ENCODE measurements around the gene CHSY3.

CHSY3 gene

GRCh38 chr5:130096483-130096882, 192.2 kb downstream of the CHSY3 start:
- no peak for DNase-seq (ENCODE audit: low spot score)

GRCh38 chr5:130099008-130099407, 194.7 kb downstream of the CHSY3 start:
- DNase-seq (ENCODE audit: low spot score): no peak

- DNase-seq (ENCODE audit: low spot score): no peak
These were observed 198.1 kb downstream of the CHSY3 start for GRCh38 chr5:130102375-130102774.

- no peak for DNase-seq (ENCODE audit: low spot score)
These were observed 198.7 kb downstream of the CHSY3 start for GRCh38 chr5:130102960-130103359.

- DNase-seq (ENCODE audit: low spot score): no peak
These were observed 200.8 kb downstream of the CHSY3 start for GRCh38 chr5:130104895-130105688.

GRCh38 chr5:130106480-130106879, 202.2 kb downstream of the CHSY3 start:
- DNase-seq (ENCODE audit: low spot score): no peak

GRCh38 chr5:130109152-130109551, 204.9 kb downstream of the CHSY3 start:
- DNase-seq (ENCODE audit: low spot score): peak; percentile 29

- no peak for DNase-seq (ENCODE audit: low spot score)
These were observed 206.1 kb downstream of the CHSY3 start for GRCh38 chr5:130110328-130110727.

GRCh38 chr5:130111746-130112145, 207.5 kb downstream of the CHSY3 start:
- DNase-seq (ENCODE audit: low spot score): no peak

- no peak for DNase-seq (ENCODE audit: low spot score)
These were observed 208.0 kb downstream of the CHSY3 start for GRCh38 chr5:130112246-130112645.

- DNase-seq (ENCODE audit: low spot score): no peak
These were observed 211.4 kb downstream of the CHSY3 start for GRCh38 chr5:130115686-130116085.

GRCh38 chr5:130116462-130116861, 212.2 kb downstream of the CHSY3 start:
- no peak for DNase-seq (ENCODE audit: low spot score)

- DNase-seq (ENCODE audit: low spot score): no peak
These were observed 212.7 kb downstream of the CHSY3 start for GRCh38 chr5:130116972-130117371.

GRCh38 chr5:130126746-130127145, 222.5 kb downstream of the CHSY3 start:
- DNase-seq (ENCODE audit: low spot score): no peak

GRCh38 chr5:130135506-130135905, 231.2 kb downstream of the CHSY3 start:
- DNase-seq (ENCODE audit: low spot score): peak; percentile 43

GRCh38 chr5:130136300-130136699, 232.0 kb downstream of the CHSY3 start:
- no peak for DNase-seq (ENCODE audit: low spot score)

- DNase-seq (ENCODE audit: low spot score): no peak
These were observed 233.4 kb downstream of the CHSY3 start for GRCh38 chr5:130137681-130138080.

- no peak for DNase-seq (ENCODE audit: low spot score)
These were observed 234.3 kb downstream of the CHSY3 start for GRCh38 chr5:130138406-130139045.

GRCh38 chr5:130141659-130142320, 237.5 kb downstream of the CHSY3 start:
- DNase-seq (ENCODE audit: low spot score): peak; percentile 65

GRCh38 chr5:130151239-130151638, 247.0 kb downstream of the CHSY3 start:
- no peak for DNase-seq (ENCODE audit: low spot score)

- DNase-seq (ENCODE audit: low spot score): no peak
These were observed 251.2 kb downstream of the CHSY3 start for GRCh38 chr5:130155345-130156011.

- DNase-seq (ENCODE audit: low spot score): no peak
These were observed 253.8 kb downstream of the CHSY3 start for GRCh38 chr5:130158036-130158435.

GRCh38 chr5:130159968-130160367, 255.7 kb downstream of the CHSY3 start:
- no peak for DNase-seq (ENCODE audit: low spot score)
